Measurements from ENCODE around the gene WNT3. TPM values are rescaled to one million over a fixed set of nuclear protein-coding genes. Genes with fewer than 3 reads are reported as not detected.

WNT3 gene
- total RNA-seq, 1 donor from 2014 or later: 1.9 TPM

- DNase-seq (ENCODE audit: low spot score): no peak
Observed at GRCh38 chr17:46787478-46787877, 31.0 kb downstream of the WNT3 start.

GRCh38 chr17:46785696-46786095 is 32.8 kb downstream of the WNT3 start:
- DNase-seq (ENCODE audit: low spot score): no peak

- no peak for DNase-seq (ENCODE audit: low spot score)
Observed at GRCh38 chr17:46783031-46783593, 35.4 kb downstream of the WNT3 start.

- no peak for DNase-seq (ENCODE audit: low spot score)
Observed at GRCh38 chr17:46782250-46782953, 36.1 kb downstream of the WNT3 start.

GRCh38 chr17:46780003-46780373 is 38.5 kb downstream of the WNT3 start:
- DNase-seq (ENCODE audit: low spot score): no peak

GRCh38 chr17:46777943-46778915 is 40.3 kb downstream of the WNT3 start:
- DNase-seq (ENCODE audit: low spot score): no peak

- DNase-seq (ENCODE audit: low spot score): no peak
Observed at GRCh38 chr17:46776298-46777005, 42.0 kb downstream of the WNT3 start.

GRCh38 chr17:46774108-46774737 is 44.3 kb downstream of the WNT3 start:
- DNase-seq (ENCODE audit: low spot score): peak; percentile 16

- DNase-seq (ENCODE audit: low spot score): peak; percentile 83
Observed at GRCh38 chr17:46773676-46774075, 44.8 kb downstream of the WNT3 start.

- no peak for DNase-seq (ENCODE audit: low spot score)
Observed at GRCh38 chr17:46773221-46773605, 45.3 kb downstream of the WNT3 start.

GRCh38 chr17:46772475-46773220 is 45.8 kb downstream of the WNT3 start:
- DNase-seq (ENCODE audit: low spot score): peak; percentile 73

- peak; percentile 89 for DNase-seq (ENCODE audit: low spot score)
Observed at GRCh38 chr17:46771561-46772474, 46.7 kb downstream of the WNT3 start.

- DNase-seq (ENCODE audit: low spot score): peak; percentile 89
Observed at GRCh38 chr17:46770818-46771560, 47.5 kb downstream of the WNT3 start.

GRCh38 chr17:46770439-46770817 is 48.1 kb downstream of the WNT3 start:
- peak; percentile 72 for DNase-seq (ENCODE audit: low spot score)

- DNase-seq (ENCODE audit: low spot score): peak; percentile 85
Observed at GRCh38 chr17:46769531-46770438, 48.7 kb downstream of the WNT3 start.

- DNase-seq (ENCODE audit: low spot score): peak; percentile 49
Observed at GRCh38 chr17:46768896-46769295, 49.6 kb downstream of the WNT3 start.

GRCh38 chr17:46768540-46768870 is 50.0 kb downstream of the WNT3 start:
- peak; percentile 78 for DNase-seq (ENCODE audit: low spot score)
